H1 (cell line): ENCODE results near the gene PPP1R3F. TPM values are rescaled to one million over a fixed set of nuclear protein-coding genes. Genes with fewer than 3 reads are reported as not detected.

Experiments
- CTCF ChIA-PET: fragments of 300-600 bp; sonication (Branson Sonifier 250); formaldehyde crosslinking; loops from one replicate; lab custom pipeline; 2021; ENCODE audit not compliant: partially characterized antibody; lab: Charles Lee
- POLR2A ChIA-PET: fragments of 300-600 bp; sonication (Branson Sonifier 250); formaldehyde crosslinking; loops from one replicate; lab custom pipeline; 2021; ENCODE audit warnings: inconsistent platforms; ENCODE audit not compliant: partially characterized antibody; lab: Charles Lee
- DNase-seq, 2 experiments: peaks; one replicate each; pipeline versions ENCODE4 v3.0.0 to v3.0.0-alpha.2; 2010 to 2022; ENCODE audit warnings: low spot score in 2 of 2, low read depth in 1 of 2, mixed read lengths in 1 of 2
- FAIRE-seq: peaks from 2 replicates; lab custom pipeline; 2011; peaks lifted over from hg19 to GRCh38; lab: Jason Lieb, UNC
- H2AFZ ChIP-seq: 2 replicates; pipeline ENCODE4 v1.8.1; 2012; ENCODE audit warnings: low read length, inconsistent platforms
- H2AK5ac ChIP-seq: 2 replicates; pipeline ENCODE4 v1.6.1; 2013; ENCODE audit warnings: low read depth, low read length
- H2BK120ac ChIP-seq: replicated peaks from 2 replicates; pipeline ENCODE3; 2013; ENCODE audit warnings: low read depth, low read length, inconsistent platforms
- H2BK12ac ChIP-seq: 2 replicates; pipeline ENCODE4 v1.6.1; 2013; ENCODE audit warnings: low read depth, low read length
- H2BK15ac ChIP-seq: 2 replicates; pipeline ENCODE4 v1.6.1; 2013; ENCODE audit warnings: low read length
- H2BK20ac ChIP-seq: 2 replicates; pipeline ENCODE4 v1.6.1; 2013; ENCODE audit warnings: low read length
- H2BK5ac ChIP-seq: 2 replicates; pipeline ENCODE4 v1.6.1; 2013; ENCODE audit warnings: low read depth, low read length
- H3K14ac ChIP-seq: 2 replicates; pipeline ENCODE4 v1.6.1; 2013; ENCODE audit warnings: inconsistent platforms; ENCODE audit not compliant: insufficient read length
- H3K18ac ChIP-seq: 2 replicates; pipeline ENCODE4 v1.6.1; 2013; ENCODE audit warnings: low read length; ENCODE audit errors: extremely low read depth
- H3K23ac ChIP-seq: 2 replicates; pipeline ENCODE4 v1.6.1; 2013; ENCODE audit warnings: inconsistent platforms; ENCODE audit not compliant: insufficient read length
- H3K23me2 ChIP-seq: 2 replicates; pipeline ENCODE4 v1.6.1; 2013; ENCODE audit warnings: low read depth, low read length
- H3K27ac ChIP-seq: 2 replicates; pipeline ENCODE4 v1.6.1; 2011; ENCODE audit warnings: low read depth, low read length, inconsistent platforms
- H3K27me3 ChIP-seq, 4 experiments: replicated peaks in 1 of 4; 1 replicate in 1 of 4; 2 replicates in 3 of 4; pipeline versions ENCODE4 v1.6.1 to v1.8.1; 2011 to 2013; ENCODE audit warnings: low read length in 3 of 4, mild to moderate bottlenecking in 3 of 4, inconsistent platforms in 2 of 4, mixed read lengths in 2 of 4, moderate library complexity in 1 of 4; ENCODE audit not compliant: control insufficient read depth in 3 of 4, insufficient read depth in 3 of 4; ENCODE audit errors: extremely low read depth in 1 of 4
- H3K36me3 ChIP-seq, 4 experiments: 2 replicates each; pipeline versions ENCODE4 v1.6.1 to v1.8.1; 2011 to 2013; ENCODE audit warnings: mild to moderate bottlenecking in 4 of 4, low read length in 3 of 4, moderate library complexity in 2 of 4, control low read depth in 1 of 4, inconsistent platforms in 1 of 4; ENCODE audit not compliant: insufficient read depth in 4 of 4, control insufficient read depth in 2 of 4
- H3K4ac ChIP-seq: replicated peaks from 2 replicates; pipeline ENCODE3; 2013; ENCODE audit warnings: low read length, low read depth, mixed read lengths, inconsistent platforms; ENCODE audit not compliant: insufficient read length
- H3K4me1 ChIP-seq, 4 experiments: replicated peaks in 1 of 4; 1 replicate in 1 of 4; 2 replicates in 3 of 4; pipeline versions ENCODE4 v1.6.1 to v1.8.1; 2011 to 2013; ENCODE audit warnings: low read length in 3 of 4, inconsistent platforms in 2 of 4, mixed read lengths in 1 of 4; ENCODE audit not compliant: insufficient read depth in 4 of 4, control insufficient read depth in 3 of 4
- H3K4me2 ChIP-seq, 2 experiments: 2 replicates each; pipeline versions ENCODE4 v1.6.1 to v1.8.1; 2011 to 2013; ENCODE audit warnings: low read depth in 2 of 2, low read length in 2 of 2, control low read depth in 1 of 2, inconsistent platforms in 1 of 2, mild to moderate bottlenecking in 1 of 2; ENCODE audit not compliant: insufficient read depth in 1 of 2
- H3K4me3 ChIP-seq, 4 experiments: fragments of 200-600, 300-600 bp in 1 of 4; sonication (generic), shearing (Covaris generic), sonication (Bioruptor Twin) in 1 of 4; 2 replicates each; pipeline versions ENCODE4 v1.5.1 to v1.8.1; 2011 to 2016; ENCODE audit warnings: low read length in 4 of 4, low read depth in 3 of 4, control low read depth in 2 of 4, inconsistent platforms in 2 of 4, mild to moderate bottlenecking in 2 of 4, mixed read lengths in 1 of 4, moderate library complexity in 1 of 4; ENCODE audit not compliant: insufficient read depth in 2 of 4; ENCODE audit errors: extremely low read depth in 1 of 4
- H3K56ac ChIP-seq: replicated peaks from 2 replicates; pipeline ENCODE3; 2013; ENCODE audit warnings: low read depth, mild to moderate bottlenecking, mixed read lengths, low read length, inconsistent platforms; ENCODE audit not compliant: insufficient read length
- H3K79me1 ChIP-seq: 2 replicates; pipeline ENCODE4 v1.6.1; 2013; ENCODE audit warnings: low read depth, low read length, control low read depth
- H3K79me2 ChIP-seq, 2 experiments: 2 replicates each; pipeline versions ENCODE4 v1.6.1 to v1.8.1; 2012 to 2013; ENCODE audit warnings: low read length in 2 of 2, mild to moderate bottlenecking in 2 of 2, inconsistent platforms in 1 of 2; ENCODE audit not compliant: insufficient read depth in 2 of 2, control insufficient read depth in 1 of 2
- H3K9ac ChIP-seq, 4 experiments: replicated peaks in 1 of 4; 1 replicate in 1 of 4; 2 replicates in 3 of 4; pipeline versions ENCODE4 v1.6.1 to v1.8.1; 2011 to 2013; ENCODE audit warnings: low read depth in 3 of 4, low read length in 3 of 4, control low read depth in 2 of 4, mild to moderate bottlenecking in 2 of 4, moderate library complexity in 2 of 4, inconsistent platforms in 1 of 4; ENCODE audit errors: extremely low read depth in 1 of 4
- H3K9me3 ChIP-seq, 2 experiments: 2 replicates each; pipeline versions ENCODE4 v1.6.1 to v1.8.1; 2012 to 2013; ENCODE audit warnings: mild to moderate bottlenecking in 2 of 2, moderate library complexity in 2 of 2, control low read depth in 1 of 2, inconsistent platforms in 1 of 2, low read depth in 1 of 2, low read length in 1 of 2, mixed read lengths in 1 of 2; ENCODE audit not compliant: insufficient read depth in 2 of 2
- H4K20me1 ChIP-seq, 2 experiments: replicated peaks in 1 of 2; 2 replicates each; pipeline versions ENCODE3 to v1.8.1; 2011 to 2013; ENCODE audit warnings: inconsistent platforms in 2 of 2, low read length in 2 of 2, mild to moderate bottlenecking in 1 of 2; ENCODE audit not compliant: insufficient read depth in 2 of 2, control insufficient read depth in 1 of 2
- H4K5ac ChIP-seq: 2 replicates; pipeline ENCODE4 v1.6.1; 2013; ENCODE audit warnings: low read length, low read depth, mixed read lengths, inconsistent platforms; ENCODE audit not compliant: insufficient read length
- H4K8ac ChIP-seq: 2 replicates; pipeline ENCODE4 v1.8.0; 2013; ENCODE audit warnings: mild to moderate bottlenecking, moderate library complexity, low read length, inconsistent platforms; ENCODE audit not compliant: insufficient read depth; ENCODE audit errors: extremely low read depth
- H4K91ac ChIP-seq: replicated peaks from 2 replicates; pipeline ENCODE3; 2013; ENCODE audit warnings: low read length, mixed read lengths, inconsistent platforms; ENCODE audit not compliant: insufficient read length
- CTBP2 ChIP-seq: IDR thresholded peaks from 2 replicates; pipeline ENCODE4 v1.7.0; 2011; ENCODE audit warnings: borderline replicate concordance, mild to moderate bottlenecking, moderate library complexity, mixed read lengths, low read length; ENCODE audit not compliant: insufficient read depth, insufficient read length
- E2F6 ChIP-seq: IDR thresholded peaks from 2 replicates; pipeline ENCODE4 v1.6.1; 2012; ENCODE audit warnings: inconsistent platforms
- MAX ChIP-seq: IDR thresholded peaks from 2 replicates; pipeline ENCODE4 v1.6.1; 2012; ENCODE audit warnings: inconsistent platforms
- WGBS, 2 experiments: shearing (Covaris generic) in 1 of 2; methylation state at CpG; one replicate each; pipeline versions ENCODE4 v1.1.6 to v1.1.7; 2013 to 2015; ENCODE audit warnings: low lambda C conversion rate in 2 of 2, mixed read lengths in 2 of 2, inconsistent platforms in 1 of 2, low coverage in 1 of 2, missing lambda C conversion rate in 1 of 2; ENCODE audit not compliant: insufficient replicate concordance in 2 of 2, insufficient coverage in 1 of 2, insufficient read length in 1 of 2; ENCODE audit errors: extremely low coverage in 1 of 2, missing lambda C conversion rate in 1 of 2; 5-methylcytosine and 5-hydroxymethylcytosine counted together
- polyA plus RNA-seq, 7 experiments: library from polyadenylated mRNA; depleted of rRNA in 3 of 7; stranded (reverse) in 5 of 7; unstranded in 2 of 7; fragments of >200 nt in 5 of 7; fragments of 200-250 nt in 2 of 7; gene quantifications; 1 replicate in 5 of 7; 2 replicates in 1 of 7; 4 replicates in 1 of 7; pipeline versions ENCODE4 v1.2.1 to v1.2.3, GENCODE V29; 2011 to 2013; ENCODE audit warnings: missing spikeins in 2 of 7, mixed read lengths in 2 of 7
- total RNA-seq: library from RNA; stranded (reverse); fragmentation: NEBNext Ultra II Directional; extraction: Animal tissue kit (Norgen Biotek cat#: 25700); gene quantifications from 2 replicates; pipeline ENCODE4 v1.2.1, GENCODE V29; 2021

PPP1R3F gene
- total and polyA plus RNA-seq, 2 of the 8 experiments (the other 6 are each of a cell fraction or from before 2014, with no cell fraction given): 5.1 to 6.8 TPM

- peak in 1 of 2 experiments; percentile 42 for DNase-seq
- Histone ChIP-seq H3K4ac (peak overlapping the region; percentile 69), H3K27ac (peak overlapping the region; percentile 95; the same call in 1 of the 2 replicates), H4K8ac (peak overlapping the region; percentile 100; the same call in 1 of the 2 replicates), H3K23me2 (no peaks in the 10 kb centered on the region; the same call in 1 of the 2 replicates), H3K14ac (no peak overlapping the region), H4K91ac (peak overlapping the region; percentile 65), H3K4me2 (peak overlapping the region; percentile 65 to 93), H3K36me3 (no peaks in the 10 kb centered on the region), H3K4me3 (peak overlapping the region; percentile 42 to 99 (median 73)), H3K56ac (peak overlapping the region; percentile 30), H2BK15ac (no peak overlapping the region), H4K5ac (no peak overlapping the region), H2AFZ (no peak overlapping the region), H2BK20ac (no peak overlapping the region), H3K79me2 (peaks cover 12 to 38% of the 10 kb centered on the region in 2 experiments; a peak in 3 of 4 replicates), H2AK5ac (0 out of 2 replicates have a peak overlapping the region, but pooled peaks have one; percentile 13), H3K9me3 (no peaks in the 10 kb centered on the region), H3K27me3 (no peaks in the 10 kb centered on the region), H3K9ac (peak overlapping the region; percentile 54 to 98 (median 90)), H3K23ac (no peak overlapping the region), H3K79me1 (peaks cover 2% of the 10 kb centered on the region; the same call in 1 of the 2 replicates), H3K18ac (no peak overlapping the region; the same call in 1 of the 2 replicates), H4K20me1 (peaks cover 0 to 17% of the 10 kb centered on the region in 2 experiments), H2BK12ac (no peak overlapping the region), H3K4me1 (peaks cover 0 to 14% (median 5%) of the 10 kb centered on the region in 4 experiments; a peak in 4 of 7 replicates), H2BK120ac (no peak overlapping the region), H2BK5ac (no peak overlapping the region)
- WGBS, 2 experiments: 72% methylated on average over 7 of the region's 66 CpGs; no CpG with 5 or more reads in 1 of the 2 experiments
- peak; percentile 93 for TF ChIP-seq E2F6
- TF ChIP-seq MAX: peak; percentile 93
- no peak for TF ChIP-seq CTBP2
- ChIA-PET CTCF (no interaction called here), POLR2A (interaction anchor here (0.6 to 1.5 kb wide), 4 partner anchors 11 to 79 kb away, joined by 3 to 7 read pairs (median 4); no protein-coding TSS in a partner anchor)
- no peak for FAIRE-seq
These were observed 792 bp downstream of the PPP1R3F start for GRCh38 chrX:49270249-49270921.
